ENCODE data around the gene ZBTB46.

DNA sequence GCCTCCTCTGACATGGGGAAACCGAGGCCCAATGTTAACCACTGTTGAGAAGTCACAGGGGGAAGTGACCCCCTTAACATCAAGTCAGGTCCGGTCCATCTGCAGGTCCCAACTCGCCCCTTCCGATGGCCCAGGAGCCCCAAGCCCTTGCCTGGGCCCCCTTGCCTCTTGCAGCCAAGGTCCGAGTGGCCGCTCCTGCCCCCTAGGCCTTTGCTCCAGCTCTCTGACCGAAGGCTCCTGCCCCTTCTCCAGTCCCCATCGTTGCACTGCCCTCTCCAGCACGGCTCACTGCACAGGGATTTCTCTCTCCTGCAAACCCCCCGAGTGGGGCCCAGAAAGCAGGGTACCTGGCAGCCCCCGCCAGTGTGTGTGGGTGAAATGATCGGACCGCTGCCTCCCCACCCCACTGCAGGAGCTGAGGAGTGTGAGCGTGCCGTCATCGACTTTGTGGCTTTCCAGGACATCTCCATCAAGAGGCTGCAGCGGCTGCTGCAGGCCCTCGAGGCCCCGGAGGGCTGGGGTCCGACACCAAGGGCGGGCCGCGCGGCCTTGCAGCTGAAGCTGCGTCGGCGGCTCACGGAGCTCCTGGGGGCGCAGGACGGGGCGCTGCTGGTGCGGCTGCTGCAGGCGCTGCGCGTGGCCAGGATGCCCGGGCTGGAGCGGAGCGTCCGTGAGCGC is 133.1 kb downstream of the ZBTB46 start:
- TF ChIP-seq, protein P1, sequence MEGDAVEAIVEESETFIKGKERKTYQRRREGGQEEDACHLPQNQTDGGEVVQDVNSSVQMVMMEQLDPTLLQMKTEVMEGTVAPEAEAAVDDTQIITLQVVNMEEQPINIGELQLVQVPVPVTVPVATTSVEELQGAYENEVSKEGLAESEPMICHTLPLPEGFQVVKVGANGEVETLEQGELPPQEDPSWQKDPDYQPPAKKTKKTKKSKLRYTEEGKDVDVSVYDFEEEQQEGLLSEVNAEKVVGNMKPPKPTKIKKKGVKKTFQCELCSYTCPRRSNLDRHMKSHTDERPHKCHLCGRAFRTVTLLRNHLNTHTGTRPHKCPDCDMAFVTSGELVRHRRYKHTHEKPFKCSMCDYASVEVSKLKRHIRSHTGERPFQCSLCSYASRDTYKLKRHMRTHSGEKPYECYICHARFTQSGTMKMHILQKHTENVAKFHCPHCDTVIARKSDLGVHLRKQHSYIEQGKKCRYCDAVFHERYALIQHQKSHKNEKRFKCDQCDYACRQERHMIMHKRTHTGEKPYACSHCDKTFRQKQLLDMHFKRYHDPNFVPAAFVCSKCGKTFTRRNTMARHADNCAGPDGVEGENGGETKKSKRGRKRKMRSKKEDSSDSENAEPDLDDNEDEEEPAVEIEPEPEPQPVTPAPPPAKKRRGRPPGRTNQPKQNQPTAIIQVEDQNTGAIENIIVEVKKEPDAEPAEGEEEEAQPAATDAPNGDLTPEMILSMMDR (IDR thresholded peaks at IDR 0.05 in 8 of 11, conservative IDR thresholded peaks at IDR 0.05 in 3 of 11) = no peak
- no peak for TF ChIP-seq POLR2A (IDR thresholded peaks at IDR 0.05)
- TF ChIP-seq POLR2AphosphoS5 (IDR thresholded peaks at IDR 0.05) = peak in 2 of 3 donors; percentile 47 to 64

All from spleen (tissue), 7 donors.